Activated CD8-positive, alpha-beta memory T cell treated with anti-CD3 and anti-CD28 coated beads, Interleukin-2, amount 50 U/mL, for 48 hours (primary cell): ENCODE data around the gene SPDYC.

Experiments used
- DNase-seq: peaks from one replicate; pipeline ENCODE4 v3.0.0-alpha.2; 2020

Gene SPDYC

GRCh38 chr11:65170058-65170534, at the start of gene SPDYC:
TSS of gene SPDYC (plus strand) at chr11:65170233. CDS start at chr11:65171358, 1,125 bp downstream.
- DNase-seq: no peak

GRCh38 chr11:65120831-65121230, 49.2 kb upstream of the SPDYC start:
- DNase-seq: no peak

GRCh38 chr11:65121447-65121864, 48.6 kb upstream of the SPDYC start:
- DNase-seq: no peak

GRCh38 chr11:65121865-65122696, 48.0 kb upstream of the SPDYC start, which contains the start of the genes FAU and MRPL49:
TSS of gene FAU (minus strand) at chr11:65122134. CDS start at chr11:65121813, 321 bp downstream.
TSS of gene MRPL49 (plus strand) at chr11:65122321. CDS start at chr11:65122347, 26 bp downstream.
- peak; percentile 98 for DNase-seq

GRCh38 chr11:65124480-65125196, 45.4 kb upstream of the SPDYC start:
- no peak for DNase-seq

- DNase-seq: no peak
Measured at GRCh38 chr11:65125197-65126056, 44.6 kb upstream of the SPDYC start.

- no peak for DNase-seq
Measured at GRCh38 chr11:65126624-65127274, 43.3 kb upstream of the SPDYC start.

GRCh38 chr11:65127473-65128181, 42.4 kb upstream of the SPDYC start:
- no peak for DNase-seq

- no peak for DNase-seq
Measured at GRCh38 chr11:65128182-65129145, 41.6 kb upstream of the SPDYC start.

- DNase-seq: no peak
Measured at GRCh38 chr11:65129649-65130441, 40.2 kb upstream of the SPDYC start.

GRCh38 chr11:65130631-65131416, 39.2 kb upstream of the SPDYC start:
- DNase-seq: no peak

- no peak for DNase-seq
Measured at GRCh38 chr11:65131417-65131776, 38.6 kb upstream of the SPDYC start.

- no peak for DNase-seq
Measured at GRCh38 chr11:65131895-65132237, 38.2 kb upstream of the SPDYC start.

GRCh38 chr11:65132238-65132987, 37.6 kb upstream of the SPDYC start:
- DNase-seq: no peak

- DNase-seq: no peak
Measured at GRCh38 chr11:65132988-65133700, 36.9 kb upstream of the SPDYC start.

GRCh38 chr11:65133724-65134123, 36.3 kb upstream of the SPDYC start:
- DNase-seq: no peak

- DNase-seq: peak; percentile 95
Measured at GRCh38 chr11:65134240-65134951, 35.6 kb upstream of the SPDYC start, which contains the start of gene SYVN1. TSS of gene SYVN1 (minus strand) at chr11:65134519. CDS start at chr11:65133601, 918 bp downstream.
